GM18520 (cell line): ENCODE results near the gene ECEL1.

ENCODE experiments used
- ATAC-seq: cut with Tn5 transposase; IDR thresholded peaks from one replicate; pipeline ENCODE4 v1.9.1; 2021; ENCODE audit not compliant: unreplicated experiment

Gene ECEL1

GRCh38 chr2:232522623-232523401 lies 35.2 kb upstream of the ECEL1 start:
- no peak for ATAC-seq

- ATAC-seq: no peak
Observed at GRCh38 chr2:232521959-232522622, 34.5 kb upstream of the ECEL1 start.

- ATAC-seq: no peak
Observed at GRCh38 chr2:232521098-232521497, 33.5 kb upstream of the ECEL1 start.

- ATAC-seq: no peak
Observed at GRCh38 chr2:232520489-232520888, 32.9 kb upstream of the ECEL1 start.

- no peak for ATAC-seq
Observed at GRCh38 chr2:232519581-232520438, 32.2 kb upstream of the ECEL1 start, which contains the start of gene PRSS56. Gene PRSS56 (plus strand): TSS chr2:232520388. CDS start chr2:232520599, 211 bp downstream.

GRCh38 chr2:232518844-232519243 lies 31.2 kb upstream of the ECEL1 start:
- no peak for ATAC-seq

GRCh38 chr2:232516551-232516950 lies 28.9 kb upstream of the ECEL1 start:
- ATAC-seq: no peak

- ATAC-seq: no peak
Observed at GRCh38 chr2:232515639-232516038, 28.0 kb upstream of the ECEL1 start.

- no peak for ATAC-seq
Observed at GRCh38 chr2:232513353-232513752, 25.7 kb upstream of the ECEL1 start.

- ATAC-seq: no peak
Observed at GRCh38 chr2:232512602-232513001, 25.0 kb upstream of the ECEL1 start.

GRCh38 chr2:232511336-232511890 lies 23.8 kb upstream of the ECEL1 start:
- no peak for ATAC-seq

- no peak for ATAC-seq
Observed at GRCh38 chr2:232508251-232508650, 20.6 kb upstream of the ECEL1 start.

- ATAC-seq: no peak
Observed at GRCh38 chr2:232506709-232507108, 19.1 kb upstream of the ECEL1 start.

GRCh38 chr2:232505856-232506255 lies 18.2 kb upstream of the ECEL1 start:
- ATAC-seq: no peak

GRCh38 chr2:232504438-232504837 lies 16.8 kb upstream of the ECEL1 start:
- ATAC-seq: no peak

- no peak for ATAC-seq
Observed at GRCh38 chr2:232503809-232504323, 16.2 kb upstream of the ECEL1 start.

GRCh38 chr2:232502911-232503808 lies 15.5 kb upstream of the ECEL1 start:
- ATAC-seq: no peak

GRCh38 chr2:232502511-232502910 lies 14.9 kb upstream of the ECEL1 start:
- ATAC-seq: no peak

GRCh38 chr2:232501794-232502390 lies 14.3 kb upstream of the ECEL1 start:
- ATAC-seq: no peak
